Activated CD4-positive, alpha-beta T cell treated with anti-CD3 and anti-CD28 coated beads, Interleukin-2, amount 50 U/mL, for 48 hours (primary cell): ENCODE measurements around the gene ICE1.
A peak's percentile ranks its signal among the peaks of the same experiment; 100 is the strongest.
"Not testable (repeated sequence)": the region's sequence is repeated elsewhere in the genome, so short reads cannot be mapped to it uniquely, and the experiment has no call there.

Experiments
- DNase-seq, 2 experiments: peaks; one replicate each; pipeline ENCODE4 v3.0.0-alpha.2; 2020

The ICE1 gene

DNA sequence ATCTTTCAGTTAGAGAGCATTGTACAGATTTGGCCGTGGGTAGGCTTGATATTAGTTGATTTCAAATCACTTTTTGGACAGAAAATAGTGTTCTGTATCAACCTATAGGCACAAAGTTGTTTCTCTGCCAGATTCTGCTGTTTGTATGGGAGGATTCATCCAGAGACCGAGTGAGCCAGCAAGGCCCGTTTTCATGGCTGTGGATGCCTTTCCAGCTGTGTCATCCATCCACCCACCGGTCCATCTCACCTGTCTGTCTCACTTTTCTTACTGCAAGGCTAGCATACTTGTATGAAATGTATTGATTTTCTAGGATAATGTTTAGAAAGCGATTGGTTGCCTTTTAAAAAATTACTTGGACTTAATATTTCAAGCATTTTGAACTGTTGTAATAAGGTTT is 34.4 kb downstream of the ICE1 start:
- DNase-seq = no peak

- no peak for DNase-seq
These were observed 37.8 kb downstream of the ICE1 start for GRCh38 chr5:5460311-5460710.

- no peak for DNase-seq
These were observed 38.5 kb downstream of the ICE1 start for GRCh38 chr5:5461012-5461411.

DNA sequence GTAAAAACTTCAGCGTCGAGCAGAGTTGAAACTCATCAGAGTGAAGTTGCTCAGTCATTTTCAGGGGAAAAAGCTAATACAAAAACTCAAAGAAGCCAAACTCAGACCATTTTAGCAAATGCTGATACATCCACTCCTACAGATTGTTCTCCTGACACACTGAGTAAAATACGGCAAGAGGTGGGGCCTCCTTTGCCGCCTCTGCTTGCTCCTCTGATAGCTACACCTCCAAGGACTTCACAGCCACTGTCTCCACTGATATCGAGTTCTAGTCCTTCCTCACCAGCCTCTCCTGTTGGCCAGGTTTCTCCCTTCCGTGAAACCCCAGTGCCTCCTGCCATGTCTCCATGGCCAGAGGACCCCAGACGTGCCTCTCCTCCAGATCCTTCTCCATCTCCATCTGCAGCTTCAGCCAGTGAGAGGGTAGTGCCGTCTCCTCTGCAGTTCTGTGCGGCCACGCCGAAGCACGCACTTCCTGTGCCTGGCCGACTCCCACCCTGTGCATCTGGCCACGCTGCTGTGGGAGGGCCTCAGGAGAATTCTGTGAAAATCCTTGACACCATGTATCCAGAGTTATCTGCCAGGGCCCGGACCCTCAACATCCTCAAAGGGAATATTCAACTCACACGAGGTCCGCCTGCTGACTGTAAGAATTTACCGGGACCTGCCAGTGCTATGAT is 41.7 kb downstream of the ICE1 start:
- DNase-seq = no peak

DNA sequence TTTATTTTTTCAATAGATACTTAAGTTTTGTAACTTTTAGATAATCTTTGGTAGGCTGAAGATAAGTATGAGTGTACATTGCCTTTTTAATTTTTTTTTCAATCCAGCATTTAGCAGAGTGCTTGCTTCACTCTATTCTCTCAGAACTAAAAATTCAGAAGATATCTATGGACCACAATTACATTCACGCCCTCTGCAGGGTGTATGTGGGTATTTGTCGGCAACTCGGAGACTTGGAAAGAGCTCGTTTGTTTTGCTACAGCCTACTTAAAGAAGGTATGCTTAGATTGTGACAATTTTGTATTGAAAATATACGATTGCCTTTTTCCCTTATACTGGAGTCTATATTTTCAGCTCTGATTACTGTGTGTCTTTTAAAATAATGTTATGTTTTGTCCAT is 43.8 kb downstream of the ICE1 start:
- DNase-seq = no peak

GRCh38 chr5:5467737-5468136 is 45.3 kb downstream of the ICE1 start:
- DNase-seq = no peak

- DNase-seq = no peak
These were observed 48.5 kb downstream of the ICE1 start for GRCh38 chr5:5470933-5471332.

DNA sequence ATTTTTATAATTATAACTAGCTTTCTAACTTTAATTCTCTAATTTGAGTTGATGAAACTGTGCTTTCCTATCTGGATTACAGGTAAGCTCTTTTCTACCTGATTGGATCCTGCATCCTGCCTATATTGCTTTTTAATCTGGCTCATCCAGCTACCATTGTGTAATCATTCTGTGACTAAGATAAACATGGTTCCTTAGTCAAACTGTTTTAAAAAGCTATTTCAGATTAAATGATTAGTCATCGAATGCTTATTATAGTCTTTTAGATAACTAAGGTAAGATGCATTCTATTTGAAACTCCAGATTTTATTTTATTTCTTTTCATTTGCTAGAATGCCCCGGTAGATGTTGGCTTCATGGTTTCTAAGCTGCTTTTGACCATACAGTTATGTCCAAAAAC is 50.7 kb downstream of the ICE1 start:
- DNase-seq = no peak

DNA sequence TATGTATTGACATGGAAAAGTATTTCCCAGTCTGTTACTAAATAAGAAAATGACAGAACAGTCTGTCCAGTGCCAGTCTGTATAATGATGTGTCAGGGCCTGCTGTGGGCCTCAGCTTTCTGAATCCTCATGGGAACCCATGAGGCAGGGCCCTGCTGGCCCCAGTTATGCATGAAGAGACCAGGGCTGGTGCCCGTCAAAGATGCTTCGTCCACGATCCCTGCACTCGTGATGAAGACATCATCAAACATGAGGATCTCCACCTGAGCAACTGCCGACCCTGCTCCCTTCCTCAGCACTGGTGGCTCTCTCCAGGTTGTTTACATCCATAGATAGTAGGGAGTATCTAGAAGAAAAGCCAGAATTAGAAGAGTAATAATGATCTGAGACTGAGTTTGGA is 52.5 kb downstream of the ICE1 start:
- no peak for DNase-seq

DNA sequence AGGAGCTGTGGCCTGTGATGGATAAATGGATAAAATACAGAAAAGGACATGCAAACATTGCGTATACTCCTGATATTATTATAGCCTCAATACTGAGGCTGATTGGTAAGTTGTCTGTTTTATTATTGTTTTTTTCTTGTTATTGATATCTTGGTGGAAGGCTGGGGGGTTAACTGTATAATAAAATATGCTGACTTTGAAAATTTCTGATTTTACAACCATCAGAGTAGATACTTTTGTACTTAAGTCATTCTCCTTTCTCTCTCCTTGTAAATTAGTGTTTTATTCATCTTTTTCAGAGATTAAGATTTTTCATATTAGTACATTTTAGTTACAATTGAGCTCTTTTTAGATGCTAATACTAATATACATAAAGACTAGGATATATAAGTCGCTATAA is 53.5 kb downstream of the ICE1 start:
- DNase-seq = no peak

DNA sequence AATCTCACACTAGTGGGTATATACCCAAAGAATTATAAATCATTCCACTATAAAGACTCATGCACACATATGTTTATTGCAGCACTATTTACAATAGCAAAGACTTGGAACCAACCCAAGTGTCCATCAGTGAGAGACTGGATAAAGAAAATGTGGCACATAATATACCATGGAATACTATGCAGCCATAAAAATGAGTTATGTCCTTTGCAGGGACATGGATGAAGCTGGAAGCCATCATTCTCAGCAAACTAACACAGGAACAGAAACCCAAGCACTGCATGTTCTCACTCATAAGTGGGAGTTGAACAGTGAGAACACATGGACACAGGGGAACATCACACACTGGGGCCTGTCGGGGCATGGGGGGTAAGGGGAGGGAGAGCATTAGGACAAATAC is 57.1 kb downstream of the ICE1 start:
- DNase-seq = not testable (repeated sequence)

- DNase-seq = no peak
These were observed 58.1 kb downstream of the ICE1 start for GRCh38 chr5:5480481-5481111.

- DNase-seq = no peak
These were observed 58.7 kb downstream of the ICE1 start for GRCh38 chr5:5481206-5481605.

- no peak for DNase-seq
These were observed 59.2 kb downstream of the ICE1 start for GRCh38 chr5:5481633-5482032.

DNA sequence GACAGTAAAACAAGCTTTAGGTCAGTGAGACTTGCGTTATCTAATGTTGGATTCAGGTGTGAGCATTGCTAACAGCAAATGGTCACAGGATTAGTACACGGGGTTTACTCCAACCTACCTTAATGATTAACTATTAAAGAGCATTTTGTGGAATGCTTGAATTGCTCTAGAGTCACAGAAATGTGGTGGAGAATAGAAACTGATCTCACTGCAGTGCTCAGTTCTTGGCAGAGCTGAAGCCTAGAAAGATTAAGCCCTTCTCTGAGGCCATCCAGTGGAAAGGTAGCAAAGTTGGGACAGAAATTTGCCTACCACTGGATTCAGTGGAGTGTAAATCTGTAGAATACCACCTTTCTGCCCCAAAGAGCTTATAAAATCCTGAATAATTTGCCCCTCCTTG is 60.9 kb downstream of the ICE1 start:
- no peak for DNase-seq

DNA sequence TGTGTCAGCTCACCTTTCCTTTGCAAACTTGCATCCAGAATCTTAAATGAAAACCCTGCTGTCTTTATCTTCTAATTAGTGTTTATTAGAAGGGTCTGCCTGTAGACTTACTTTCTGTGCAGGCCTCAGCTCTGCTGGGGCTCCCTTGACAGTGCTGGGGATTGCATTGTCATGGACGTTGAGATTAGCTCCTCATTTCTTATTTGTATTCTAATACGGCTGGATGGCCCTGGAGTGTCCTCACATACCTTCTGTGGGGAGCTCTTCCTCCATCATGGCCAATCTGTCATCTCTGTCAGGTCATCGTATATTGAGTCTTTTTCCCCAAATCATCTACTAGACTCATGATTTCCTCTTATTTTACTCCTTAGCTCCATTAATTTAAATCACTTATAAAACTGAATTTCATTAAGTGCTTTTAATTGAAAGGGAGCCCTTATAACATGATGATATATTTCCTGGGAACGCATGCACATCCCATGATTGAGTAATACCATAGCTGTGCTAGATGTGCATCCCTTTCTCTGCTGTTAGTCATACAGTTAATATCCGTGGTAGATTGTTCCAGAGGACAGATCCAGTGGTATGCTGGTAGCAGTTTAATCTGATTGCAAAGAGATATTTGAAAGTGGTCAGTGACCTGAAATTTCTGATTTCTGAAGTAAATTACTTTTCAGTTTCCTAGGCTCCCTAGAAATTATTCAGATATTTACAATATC is 61.6 kb downstream of the ICE1 start:
- no peak for DNase-seq

DNA sequence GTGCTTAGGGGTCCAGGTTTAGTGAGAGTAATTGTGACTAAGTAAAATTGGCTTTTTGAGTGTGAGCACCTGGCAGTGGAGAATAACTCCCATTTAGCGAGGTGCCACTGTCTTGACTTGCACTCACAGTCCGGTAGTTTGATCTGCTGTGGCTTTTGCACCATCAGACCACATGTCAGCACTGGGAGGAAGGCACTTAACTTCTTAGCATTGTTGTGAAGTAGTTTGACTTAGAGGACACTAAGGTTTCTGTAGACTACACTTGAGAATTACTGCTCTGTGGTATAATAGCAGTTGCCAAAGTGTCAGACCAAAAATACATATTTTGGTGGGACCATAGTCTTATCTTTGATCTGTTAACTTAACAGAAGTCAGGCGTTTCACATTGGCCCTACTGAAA is 63.6 kb downstream of the ICE1 start:
- DNase-seq = no peak

GRCh38 chr5:5487585-5488360 is 65.3 kb downstream of the ICE1 start:
- DNase-seq = no peak

DNA sequence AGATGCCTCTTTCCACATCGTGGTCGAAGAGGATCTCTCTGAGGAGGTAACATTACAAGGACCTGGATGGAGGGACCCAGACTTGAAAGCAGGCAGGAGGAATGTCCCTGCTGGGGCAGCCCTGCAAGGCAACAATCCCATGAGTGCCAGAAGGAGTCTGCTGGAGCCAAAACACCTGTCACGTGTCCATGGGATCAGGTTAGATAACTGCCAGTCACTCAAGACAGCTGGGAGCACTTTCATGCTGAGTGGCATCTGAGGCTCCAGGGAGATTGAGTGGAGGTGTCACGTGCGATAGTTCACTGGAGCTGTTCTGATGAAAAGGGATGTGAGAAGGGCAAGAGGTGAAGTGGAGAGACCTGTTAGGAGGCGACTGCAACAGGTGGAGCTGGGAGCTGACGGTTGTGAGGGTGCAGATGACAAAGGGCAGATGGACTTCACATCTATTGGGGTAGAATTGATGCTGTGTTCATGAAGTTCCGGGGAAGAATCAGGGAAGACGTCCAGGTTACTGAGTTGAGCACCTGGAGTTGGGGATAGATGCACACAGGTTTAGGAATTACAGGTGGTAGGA is 68.4 kb downstream of the ICE1 start:
- DNase-seq = no peak

GRCh38 chr5:5492087-5492933 is 69.8 kb downstream of the ICE1 start:
- DNase-seq = peak; percentile 6 to 19

- DNase-seq = not testable (repeated sequence)
These were observed 70.4 kb downstream of the ICE1 start for GRCh38 chr5:5492934-5493271.
